Neutrophil (primary cell): Measurements from ENCODE around the gene KPNA1.
A peak's percentile ranks its signal among the peaks of the same experiment; 100 is the strongest.

ENCODE experiments used
- H3K27ac ChIP-seq: fragments of 200-600 bp; sonication (generic); 2 replicates; pipeline ENCODE4 v1.5.1; 2016; ENCODE audit warnings: mild to moderate bottlenecking, moderate library complexity
- H3K27me3 ChIP-seq: fragments of 200-600 bp; sonication (generic); 2 replicates; pipeline ENCODE4 v1.6.0; 2016; ENCODE audit warnings: mild to moderate bottlenecking
- H3K36me3 ChIP-seq: fragments of 200-600 bp; sonication (generic); 2 replicates; pipeline ENCODE4 v1.5.1; 2017
- H3K4me1 ChIP-seq, 2 experiments: fragments of 200-600 bp in 1 of 2; sonication (generic) in 1 of 2; 1 replicate in 1 of 2; 2 replicates in 1 of 2; pipeline versions ENCODE4 v1.5.1 to v1.6.1; 2013 to 2016; ENCODE audit warnings: low read depth in 1 of 2, low read length in 1 of 2, mild to moderate bottlenecking in 1 of 2, moderate library complexity in 1 of 2; ENCODE audit not compliant: control insufficient read depth in 1 of 2, insufficient read depth in 1 of 2
- H3K4me3 ChIP-seq, 2 experiments: fragments of 200-600 bp in 1 of 2; sonication (generic) in 1 of 2; 1 replicate in 1 of 2; 2 replicates in 1 of 2; pipeline ENCODE4 v1.5.1; 2013 to 2016; ENCODE audit warnings: low read depth in 1 of 2, low read length in 1 of 2, mild to moderate bottlenecking in 1 of 2, moderate library complexity in 1 of 2
- H3K9me3 ChIP-seq: fragments of 200-600 bp; sonication (generic); 2 replicates; pipeline ENCODE4 v1.5.1; 2016
- TF ChIP-seq, protein P1 (sequence below): fragments of 200-600 bp; sonication (generic); IDR thresholded peaks from 2 replicates; pipeline ENCODE4 v1.5.1; 2016; ENCODE audit warnings: antibody characterized with exemption

Gene KPNA1

DNA sequence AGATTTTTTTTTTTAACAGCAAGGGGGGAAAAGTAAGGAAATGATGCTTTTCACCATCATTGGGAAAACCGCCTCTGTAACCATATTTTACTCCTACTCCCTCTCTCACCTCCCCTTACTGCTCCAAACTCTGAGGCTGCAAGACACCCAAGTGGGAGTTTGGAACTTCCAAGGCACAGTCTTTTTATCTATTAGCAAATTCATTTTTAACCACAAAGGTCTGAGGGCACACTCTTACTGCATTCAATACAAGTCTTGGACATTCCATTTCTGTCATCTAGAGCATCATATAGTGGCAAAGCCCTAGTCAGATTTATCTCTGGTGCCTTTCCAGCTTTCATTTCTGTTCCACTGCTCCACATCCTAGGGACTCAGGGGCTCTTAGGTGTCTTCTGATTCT lies 117.5 kb downstream of the KPNA1 start:
- TF ChIP-seq, protein P1, sequence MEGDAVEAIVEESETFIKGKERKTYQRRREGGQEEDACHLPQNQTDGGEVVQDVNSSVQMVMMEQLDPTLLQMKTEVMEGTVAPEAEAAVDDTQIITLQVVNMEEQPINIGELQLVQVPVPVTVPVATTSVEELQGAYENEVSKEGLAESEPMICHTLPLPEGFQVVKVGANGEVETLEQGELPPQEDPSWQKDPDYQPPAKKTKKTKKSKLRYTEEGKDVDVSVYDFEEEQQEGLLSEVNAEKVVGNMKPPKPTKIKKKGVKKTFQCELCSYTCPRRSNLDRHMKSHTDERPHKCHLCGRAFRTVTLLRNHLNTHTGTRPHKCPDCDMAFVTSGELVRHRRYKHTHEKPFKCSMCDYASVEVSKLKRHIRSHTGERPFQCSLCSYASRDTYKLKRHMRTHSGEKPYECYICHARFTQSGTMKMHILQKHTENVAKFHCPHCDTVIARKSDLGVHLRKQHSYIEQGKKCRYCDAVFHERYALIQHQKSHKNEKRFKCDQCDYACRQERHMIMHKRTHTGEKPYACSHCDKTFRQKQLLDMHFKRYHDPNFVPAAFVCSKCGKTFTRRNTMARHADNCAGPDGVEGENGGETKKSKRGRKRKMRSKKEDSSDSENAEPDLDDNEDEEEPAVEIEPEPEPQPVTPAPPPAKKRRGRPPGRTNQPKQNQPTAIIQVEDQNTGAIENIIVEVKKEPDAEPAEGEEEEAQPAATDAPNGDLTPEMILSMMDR: no peak
- Histone ChIP-seq H3K27ac (no peak overlapping the region), H3K4me1 (no peaks in the 10 kb centered on the region), H3K4me3 (no peak overlapping the region), H3K9me3 (no peaks in the 10 kb centered on the region), H3K36me3 (no peaks in the 10 kb centered on the region), H3K27me3 (no peaks in the 10 kb centered on the region)

DNA sequence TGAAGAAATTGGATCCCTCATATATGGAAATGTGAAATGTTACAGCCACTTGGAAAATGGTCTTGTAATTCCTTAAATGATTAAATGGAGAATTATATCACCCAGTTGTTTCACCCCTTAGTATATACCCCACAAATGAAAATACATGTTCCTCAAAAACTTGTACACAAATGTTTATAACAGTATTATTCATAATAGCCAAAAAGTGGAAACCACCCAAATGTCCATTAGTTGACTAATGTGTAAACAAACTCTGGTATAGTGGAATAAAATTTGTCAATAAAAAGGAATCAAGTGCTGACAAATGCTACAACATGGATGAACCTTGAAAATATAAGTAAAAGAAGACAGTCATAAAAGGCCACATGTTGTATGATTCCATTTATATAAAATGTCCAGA lies 118.2 kb downstream of the KPNA1 start:
- Histone ChIP-seq H3K36me3 (no peaks in the 10 kb centered on the region), H3K27me3 (no peaks in the 10 kb centered on the region), H3K27ac (no peak overlapping the region), H3K9me3 (no peaks in the 10 kb centered on the region), H3K4me3 (no peak overlapping the region), H3K4me1 (no peaks in the 10 kb centered on the region)
- TF ChIP-seq, protein P1: no peak

DNA sequence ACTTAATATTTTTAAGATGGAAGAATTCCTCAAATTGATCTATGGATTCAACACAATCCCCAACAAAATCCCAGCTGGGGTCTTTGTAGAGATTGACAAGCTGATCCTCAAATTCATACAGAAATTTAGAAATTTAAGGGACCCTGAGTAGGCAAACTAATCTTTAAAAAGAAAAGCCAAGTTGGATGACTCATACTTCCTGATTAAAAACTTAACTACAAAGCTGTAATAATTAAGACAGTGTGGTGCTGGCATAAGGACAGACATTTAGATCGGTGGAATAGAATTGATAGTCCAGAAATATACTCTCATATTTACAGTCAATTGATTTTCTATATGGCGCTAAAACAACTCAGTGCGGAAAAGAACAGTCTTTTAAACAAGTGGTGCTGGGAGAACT lies 119.2 kb downstream of the KPNA1 start:
- TF ChIP-seq, protein P1: no peak
- Histone ChIP-seq H3K4me3 (no peak overlapping the region), H3K4me1 (no peaks in the 10 kb centered on the region), H3K9me3 (no peaks in the 10 kb centered on the region), H3K27ac (no peak overlapping the region), H3K36me3 (no peaks in the 10 kb centered on the region), H3K27me3 (no peaks in the 10 kb centered on the region)

DNA sequence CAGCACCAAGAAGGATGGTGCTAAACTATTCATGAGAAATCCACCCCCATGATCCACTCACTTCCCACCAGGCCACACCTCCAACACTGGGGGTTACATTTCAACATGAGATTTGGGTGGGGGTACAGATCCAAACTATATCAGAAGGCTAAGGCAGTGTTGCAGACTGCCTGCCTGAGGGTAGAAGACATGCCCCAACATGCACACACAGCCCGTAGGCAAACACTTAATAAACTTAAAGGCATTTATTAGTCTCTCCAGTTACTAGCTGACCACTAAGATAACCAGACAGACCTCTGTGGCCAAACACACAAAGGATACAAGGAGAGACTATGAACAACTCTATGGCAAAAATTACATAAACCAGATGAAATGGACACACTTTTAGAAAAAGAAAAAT lies 120.6 kb downstream of the KPNA1 start:
- TF ChIP-seq, protein P1: no peak
- H3K36me3 ChIP-seq: no peaks in the 10 kb centered on the region
- H3K27ac ChIP-seq: no peak overlapping the region
- H3K9me3 ChIP-seq: no peaks in the 10 kb centered on the region
- H3K27me3 ChIP-seq: no peaks in the 10 kb centered on the region
- no peaks in the 10 kb centered on the region for H3K4me1 ChIP-seq
- no peak overlapping the region for H3K4me3 ChIP-seq

DNA sequence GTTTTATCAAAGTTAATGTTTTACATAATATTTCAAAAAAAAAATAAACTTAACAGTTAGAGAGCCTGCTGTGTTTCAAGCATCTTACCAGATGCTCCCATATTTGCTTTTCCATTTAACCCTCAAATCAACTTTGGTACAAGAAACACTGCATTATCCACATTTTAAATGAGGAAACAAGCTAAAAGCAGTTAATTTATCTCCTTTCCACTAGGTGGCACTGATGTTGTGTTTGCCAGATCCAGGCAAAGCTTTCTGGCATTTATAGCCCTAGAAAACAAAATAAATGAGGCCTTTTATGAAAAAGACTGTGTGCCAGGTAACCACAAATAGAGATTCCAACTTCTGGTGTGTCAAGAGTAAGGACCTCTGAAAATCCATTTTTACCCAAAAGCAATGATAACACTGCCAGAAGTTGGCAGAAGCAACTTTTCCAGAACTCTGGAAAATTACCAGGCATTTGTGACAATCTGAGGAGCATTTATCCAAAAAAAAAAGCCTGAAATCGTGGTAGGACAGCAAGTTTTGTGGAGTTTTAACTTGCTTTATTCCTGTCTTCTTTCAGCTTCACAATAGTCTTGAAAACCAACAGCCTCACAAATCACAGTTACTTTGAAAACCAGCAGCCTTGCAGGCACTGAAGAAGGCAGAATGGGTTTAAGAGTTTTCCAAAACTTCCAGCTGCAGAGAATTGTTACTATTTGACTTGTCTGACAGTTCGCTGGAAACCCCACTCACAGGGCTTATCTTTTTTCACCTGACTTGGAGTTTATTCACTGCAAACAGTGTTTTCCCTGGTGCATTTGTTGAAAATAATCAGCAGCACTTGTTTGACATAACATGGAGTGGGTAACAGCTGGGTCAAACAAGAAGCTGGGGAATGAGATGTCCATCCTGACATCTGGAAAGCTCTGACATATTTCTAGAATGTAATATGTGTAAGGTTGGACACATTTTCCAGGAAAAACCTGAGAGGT lies 121.6 kb downstream of the KPNA1 start:
- H3K27me3 ChIP-seq: no peaks in the 10 kb centered on the region
- no peaks in the 10 kb centered on the region for H3K36me3 ChIP-seq
- H3K4me1 ChIP-seq: no peaks in the 10 kb centered on the region
- TF ChIP-seq, protein P1: peak; percentile 69
- H3K4me3 ChIP-seq: no peak overlapping the region
- H3K9me3 ChIP-seq: no peaks in the 10 kb centered on the region
- H3K27ac ChIP-seq: no peak overlapping the region
